Measurements from ENCODE around the gene RNF138. TPM values are rescaled to one million over a fixed set of nuclear protein-coding genes. Genes with fewer than 3 reads are reported as not detected.
A peak's percentile ranks its signal among the peaks of the same experiment; 100 is the strongest.

RNF138 gene
- total RNA-seq, 2 experiments from 2014 or later, result 75.4 to 85.5 TPM

DNA sequence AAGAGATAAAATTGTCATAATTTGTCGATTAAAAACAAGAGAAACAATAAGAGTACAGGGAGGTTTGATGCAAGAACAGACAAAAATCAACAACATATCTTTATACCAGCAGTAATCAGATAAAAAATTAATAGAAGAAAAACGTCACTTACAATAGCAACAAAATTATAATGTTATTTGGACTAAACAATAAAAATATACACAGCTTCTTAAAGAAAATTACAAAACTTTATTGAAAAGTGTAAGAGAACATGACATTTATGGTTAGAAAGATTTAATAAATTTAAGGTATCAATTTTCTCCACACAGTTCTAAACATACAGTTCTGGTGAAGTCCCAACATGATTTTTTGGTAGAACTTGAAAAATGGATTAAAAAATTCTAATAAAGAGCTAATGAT lies 12.8 kb downstream of the RNF138 start:
- no peak overlapping the region for H3K4me3 Mint-ChIP-seq
- CTCF ChIA-PET, result interaction anchor here (0.7 to 1.0 kb wide), 3 partner anchors 16 to 234 kb away, joined by 3 to 5 read pairs (median 4); partner anchors contain the start of gene RNF125
- H3K27ac Mint-ChIP-seq, result no peak overlapping the region
- no peaks in the 10 kb centered on the region for H3K27me3 Mint-ChIP-seq (ENCODE audit: low read depth)
- peaks cover 27% of the 10 kb centered on the region for H3K36me3 Mint-ChIP-seq (ENCODE audit: low read depth)
- intact Hi-C loops (cut with micrococcal nuclease), result no loop called here
- DNase-seq, result no peak
- H3K9me3 Mint-ChIP-seq, result no peaks in the 10 kb centered on the region
- peaks cover 45% of the 10 kb centered on the region for H3K4me1 Mint-ChIP-seq (ENCODE audit: low read depth)

DNA sequence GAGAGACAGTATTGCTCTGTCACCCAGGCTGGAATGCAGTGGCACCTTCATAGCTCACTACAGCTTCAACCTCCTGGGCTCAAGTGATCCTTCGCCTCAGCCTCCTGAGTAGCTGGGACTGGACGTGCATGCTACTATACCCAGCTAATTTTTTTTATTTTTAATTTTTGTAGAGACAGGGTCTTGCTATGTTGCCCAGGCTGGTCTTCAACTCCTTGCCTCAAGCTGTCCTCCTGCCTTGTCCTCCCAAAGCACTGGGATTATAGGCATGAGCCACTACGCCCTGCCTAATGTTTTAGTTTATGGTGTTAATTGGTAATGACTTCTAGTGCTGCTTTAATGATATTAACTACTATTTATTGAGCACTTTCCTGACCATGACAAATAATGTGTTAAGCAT lies 18.3 kb downstream of the RNF138 start:
- H3K4me1 Mint-ChIP-seq (ENCODE audit: low read depth), result peaks cover 54% of the 10 kb centered on the region
- intact Hi-C loops (cut with micrococcal nuclease), result loop anchor here (1.0 kb wide), 1 partner anchor 10 kb away; no protein-coding TSS in a partner anchor
- no peaks in the 10 kb centered on the region for H3K9me3 Mint-ChIP-seq
- H3K27me3 Mint-ChIP-seq (ENCODE audit: low read depth), result no peaks in the 10 kb centered on the region
- CTCF ChIA-PET, result no interaction called here
- DNase-seq, result no peak
- H3K4me3 Mint-ChIP-seq, result no peak overlapping the region
- peaks cover 27% of the 10 kb centered on the region for H3K36me3 Mint-ChIP-seq (ENCODE audit: low read depth)
- no peak overlapping the region for H3K27ac Mint-ChIP-seq

- H3K27me3 Mint-ChIP-seq (ENCODE audit: low read depth), result no peaks in the 10 kb centered on the region
- CTCF ChIA-PET, result interaction anchor here (0.6 to 1.1 kb wide), 2 partner anchors 46 kb away, joined by 3 to 7 read pairs; no protein-coding TSS in a partner anchor
- DNase-seq, result no peak
- intact Hi-C loops (cut with micrococcal nuclease), result no loop called here
- peaks cover 48% of the 10 kb centered on the region for H3K4me1 Mint-ChIP-seq (ENCODE audit: low read depth)
- no peak overlapping the region for H3K4me3 Mint-ChIP-seq
- H3K36me3 Mint-ChIP-seq (ENCODE audit: low read depth), result peaks cover 34% of the 10 kb centered on the region
- H3K27ac Mint-ChIP-seq, result no peak overlapping the region
- no peaks in the 10 kb centered on the region for H3K9me3 Mint-ChIP-seq
These were observed 20.0 kb downstream of the RNF138 start for GRCh38 chr18:32111706-32112105.

GRCh38 chr18:32112826-32113225 lies 21.2 kb downstream of the RNF138 start:
- H3K4me1 Mint-ChIP-seq (ENCODE audit: low read depth), result peaks cover 45% of the 10 kb centered on the region
- no peak overlapping the region for H3K27ac Mint-ChIP-seq
- CTCF ChIA-PET, result interaction anchor here (0.6 to 0.8 kb wide), 2 partner anchors 14 to 45 kb away, joined by 3 read pairs; no protein-coding TSS in a partner anchor
- H3K4me3 Mint-ChIP-seq, result no peak overlapping the region
- no peaks in the 10 kb centered on the region for H3K9me3 Mint-ChIP-seq
- H3K27me3 Mint-ChIP-seq (ENCODE audit: low read depth), result no peaks in the 10 kb centered on the region
- H3K36me3 Mint-ChIP-seq (ENCODE audit: low read depth), result peaks cover 35% of the 10 kb centered on the region
- DNase-seq, result no peak
- intact Hi-C loops (cut with micrococcal nuclease), result no loop called here

GRCh38 chr18:32114293-32114942 lies 22.7 kb downstream of the RNF138 start:
- Mint-ChIP-seq H3K4me1 (ENCODE audit: low read depth) (peaks cover 38% of the 10 kb centered on the region), H3K27ac (no peak overlapping the region), H3K4me3 (no peak overlapping the region), H3K36me3 (ENCODE audit: low read depth) (peaks cover 37% of the 10 kb centered on the region), H3K27me3 (ENCODE audit: low read depth) (no peaks in the 10 kb centered on the region), H3K9me3 (no peaks in the 10 kb centered on the region)
- CTCF ChIA-PET, result no interaction called here
- intact Hi-C loops (cut with micrococcal nuclease), result no loop called here
- DNase-seq, result no peak

DNA sequence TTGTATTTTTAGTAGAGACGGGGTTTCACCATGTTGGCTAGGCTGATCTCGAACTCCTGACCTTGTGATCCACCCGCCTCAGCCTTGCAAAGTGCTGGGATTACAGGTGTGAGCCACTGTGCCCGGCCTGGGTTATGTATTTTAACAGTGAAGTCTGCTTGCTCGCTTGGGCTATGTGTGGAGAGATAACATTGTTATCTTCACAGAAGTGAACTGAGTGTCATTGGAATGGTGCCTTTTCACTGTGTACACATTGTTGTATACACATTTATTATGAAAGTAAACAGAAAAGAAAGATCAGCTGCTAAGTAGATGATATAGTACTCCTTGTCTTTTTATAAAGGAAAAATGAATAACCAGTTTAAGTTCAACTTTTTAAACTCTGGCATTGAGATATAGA lies 30.4 kb downstream of the RNF138 start:
- no peak for DNase-seq
- Mint-ChIP-seq H3K4me1 (ENCODE audit: low read depth) (peaks cover 5% of the 10 kb centered on the region), H3K27ac (no peak overlapping the region), H3K9me3 (no peaks in the 10 kb centered on the region), H3K27me3 (ENCODE audit: low read depth) (no peaks in the 10 kb centered on the region), H3K4me3 (no peak overlapping the region), H3K36me3 (ENCODE audit: low read depth) (peaks cover 27% of the 10 kb centered on the region)
- CTCF ChIA-PET, result interaction anchor here (0.6 to 0.9 kb wide), 2 partner anchors 102 to 261 kb away, joined by 3 read pairs; no protein-coding TSS in a partner anchor
- intact Hi-C loops (cut with micrococcal nuclease), result no loop called here

GRCh38 chr18:32126538-32126937 lies 34.9 kb downstream of the RNF138 start:
- peaks cover 27% of the 10 kb centered on the region for H3K36me3 Mint-ChIP-seq (ENCODE audit: low read depth)
- H3K4me3 Mint-ChIP-seq, result no peak overlapping the region
- no peaks in the 10 kb centered on the region for H3K4me1 Mint-ChIP-seq (ENCODE audit: low read depth)
- no peaks in the 10 kb centered on the region for H3K9me3 Mint-ChIP-seq
- H3K27ac Mint-ChIP-seq, result no peak overlapping the region
- H3K27me3 Mint-ChIP-seq (ENCODE audit: low read depth), result no peaks in the 10 kb centered on the region
- DNase-seq, result no peak
- CTCF ChIA-PET, result no interaction called here
- intact Hi-C loops (cut with micrococcal nuclease), result no loop called here

GRCh38 chr18:32135625-32136024 lies 44.0 kb downstream of the RNF138 start:
- no peak overlapping the region for H3K27ac Mint-ChIP-seq

DNA sequence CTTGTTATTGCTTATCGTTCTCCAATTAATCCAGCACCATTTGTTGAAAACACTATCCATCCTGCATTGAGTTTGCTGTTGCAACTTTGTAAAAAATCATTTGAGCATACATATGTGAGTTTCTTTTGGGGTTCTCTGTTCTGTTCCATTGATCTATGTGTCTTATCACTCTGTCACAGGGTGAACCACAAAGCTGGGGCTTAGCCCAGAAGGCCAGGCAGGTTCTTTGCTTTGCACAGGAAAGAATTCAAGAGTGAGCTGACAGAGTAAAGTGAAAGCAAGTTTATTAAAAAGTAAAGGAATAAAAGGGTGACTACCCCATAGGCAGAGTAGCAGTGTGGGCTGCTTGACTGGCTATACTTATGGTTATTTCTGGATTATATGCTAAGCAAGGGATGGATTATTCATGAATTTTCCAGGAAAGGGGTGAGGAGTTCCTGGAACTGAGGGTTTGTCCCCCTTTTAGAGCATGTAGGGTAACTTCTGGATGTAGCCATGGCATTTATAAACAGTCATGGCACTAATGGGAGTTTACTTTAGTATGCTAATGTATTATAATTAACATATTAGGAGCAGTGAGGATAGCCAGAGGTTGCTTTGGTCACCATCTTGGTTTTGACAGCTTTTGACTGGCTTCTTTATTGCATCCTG lies 46.8 kb downstream of the RNF138 start:
- CTCF ChIA-PET, result interaction anchor here (1.4 to 2.8 kb wide), 2 partner anchors 20 to 119 kb away, joined by 3 to 9 read pairs; partner anchors contain the start of gene RNF125
- Mint-ChIP-seq H3K4me3 (no peak overlapping the region), H3K36me3 (ENCODE audit: low read depth) (peaks cover under 1% of the 10 kb centered on the region), H3K4me1 (ENCODE audit: low read depth) (peaks cover 4% of the 10 kb centered on the region), H3K27ac (no peak overlapping the region), H3K9me3 (no peaks in the 10 kb centered on the region), H3K27me3 (ENCODE audit: low read depth) (no peaks in the 10 kb centered on the region)
- intact Hi-C loops (cut with micrococcal nuclease), result no loop called here
- DNase-seq, result peak; percentile 13

More at GRCh38 chr18:32135625-32136024, 44.0 kb downstream of the RNF138 start:
- no peak for DNase-seq
- CTCF ChIA-PET, result interaction anchor here (0.8 kb wide), 1 partner anchor 75 kb away, joined by 4 read pairs; no protein-coding TSS in a partner anchor
- Mint-ChIP-seq H3K9me3 (no peaks in the 10 kb centered on the region), H3K4me3 (no peak overlapping the region), H3K4me1 (ENCODE audit: low read depth) (peaks cover 4% of the 10 kb centered on the region), H3K36me3 (ENCODE audit: low read depth) (peaks cover 11% of the 10 kb centered on the region), H3K27me3 (ENCODE audit: low read depth) (no peaks in the 10 kb centered on the region)
- intact Hi-C loops (cut with micrococcal nuclease), result no loop called here

- intact Hi-C loops (cut with micrococcal nuclease), result no loop called here
- H3K4me3 Mint-ChIP-seq, result no peak overlapping the region
- CTCF ChIA-PET, result interaction anchor here (1.4 to 2.8 kb wide), 2 partner anchors 18 to 120 kb away, joined by 3 to 9 read pairs; partner anchors contain the start of gene RNF125
These were observed 48.2 kb downstream of the RNF138 start for GRCh38 chr18:32139835-32140283.

DNA sequence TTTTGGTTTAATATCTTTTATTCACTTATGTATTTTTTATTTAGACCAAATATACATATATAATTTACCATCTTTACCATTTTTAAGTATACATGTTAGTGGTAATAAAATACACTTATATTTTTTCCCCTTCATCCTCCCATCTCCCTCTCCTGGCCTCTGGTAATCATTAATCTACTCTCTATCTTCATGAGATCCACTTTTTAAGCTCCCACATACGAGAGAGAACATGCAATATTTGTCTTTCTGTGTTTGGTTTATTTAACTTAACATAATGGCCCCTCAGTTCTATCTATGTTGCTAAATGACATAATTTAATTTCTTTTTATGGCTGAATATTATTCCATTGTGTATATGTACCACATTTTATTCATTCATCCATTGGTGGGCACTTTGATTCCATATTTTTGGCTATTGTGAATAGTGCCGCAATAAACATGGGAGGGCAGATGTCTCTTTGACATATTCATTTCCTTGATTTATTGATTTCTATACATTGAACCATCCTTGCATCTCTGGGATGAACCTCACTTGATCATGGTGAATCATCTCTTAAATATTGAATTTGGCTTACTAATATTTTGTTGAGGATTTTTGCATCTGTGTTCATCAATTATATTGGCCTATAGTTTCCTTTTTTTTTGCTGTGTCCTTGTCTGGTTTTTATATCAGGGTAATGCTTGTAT lies 56.7 kb downstream of the RNF138 start:
- H3K36me3 Mint-ChIP-seq (ENCODE audit: low read depth), result no peaks in the 10 kb centered on the region
- H3K4me3 Mint-ChIP-seq, result no peak overlapping the region
- intact Hi-C loops (cut with micrococcal nuclease), result no loop called here
- no peak for DNase-seq
- CTCF ChIA-PET, result interaction anchor here (1.4 kb wide), 1 partner anchor 9 kb away, joined by 4 read pairs; no protein-coding TSS in a partner anchor
- peaks cover 3% of the 10 kb centered on the region for H3K9me3 Mint-ChIP-seq
- H3K27me3 Mint-ChIP-seq (ENCODE audit: low read depth), result no peaks in the 10 kb centered on the region
- H3K27ac Mint-ChIP-seq, result no peak overlapping the region
- H3K4me1 Mint-ChIP-seq (ENCODE audit: low read depth), result peaks cover 3% of the 10 kb centered on the region

More at GRCh38 chr18:32139835-32140283, 48.2 kb downstream of the RNF138 start:
- Mint-ChIP-seq H3K9me3 (no peaks in the 10 kb centered on the region), H3K36me3 (ENCODE audit: low read depth) (no peaks in the 10 kb centered on the region), H3K27ac (no peak overlapping the region), H3K4me1 (ENCODE audit: low read depth) (peaks cover 4% of the 10 kb centered on the region), H3K27me3 (ENCODE audit: low read depth) (no peaks in the 10 kb centered on the region)
- DNase-seq, result no peak

Data from activated naive CD4-positive, alpha-beta T cell treated with anti-CD3 and anti-CD28 coated beads for 36 hours (primary cell).